CD14-positive monocyte (primary cell): ENCODE results near the gene ARMC9. TPM values are rescaled to one million over a fixed set of nuclear protein-coding genes. Genes with fewer than 3 reads are reported as not detected.

ENCODE experiments used
- DNase-seq, 3 donors: peaks; one replicate each; pipeline ENCODE4 v3.0.0-alpha.2; 2011 to 2022
- H2AFZ ChIP-seq: 2 replicates; pipeline ENCODE4 v1.6.0; 2012; ENCODE audit warnings: mild to moderate bottlenecking, low read depth, low read length, inconsistent platforms; ENCODE audit not compliant: insufficient read depth, poor library complexity, severe bottlenecking
- H3K27ac ChIP-seq, 2 donors: 1 replicate in 1 of 2; 2 replicates in 1 of 2; pipeline ENCODE4 v1.5.1; 2012 to 2013; ENCODE audit warnings: low read length in 2 of 2, control low read depth in 1 of 2, inconsistent platforms in 1 of 2, low read depth in 1 of 2, mild to moderate bottlenecking in 1 of 2
- H3K27me3 ChIP-seq, 2 donors: one replicate each; pipeline versions ENCODE4 v1.6.0 to v1.6.1; 2011 to 2013; ENCODE audit warnings: low read length in 2 of 2; ENCODE audit not compliant: control insufficient read depth in 2 of 2, insufficient read depth in 2 of 2
- H3K36me3 ChIP-seq, 2 donors: replicated peaks in 1 of 2; 1 replicate in 1 of 2; 2 replicates in 1 of 2; pipeline versions ENCODE4 v1.5.1 to v1.6.1; 2012 to 2013; ENCODE audit warnings: low read length in 2 of 2, control low read depth in 1 of 2, inconsistent platforms in 1 of 2, mild to moderate bottlenecking in 1 of 2; ENCODE audit not compliant: insufficient read depth in 2 of 2, control insufficient read depth in 1 of 2
- H3K4me1 ChIP-seq, 2 donors: 1 replicate in 1 of 2; 2 replicates in 1 of 2; pipeline versions ENCODE4 v1.5.1 to v1.6.1; 2012 to 2013; ENCODE audit warnings: low read length in 2 of 2, control low read depth in 1 of 2, inconsistent platforms in 1 of 2, mild to moderate bottlenecking in 1 of 2, moderate library complexity in 1 of 2; ENCODE audit not compliant: insufficient read depth in 2 of 2, control insufficient read depth in 1 of 2
- H3K4me2 ChIP-seq: replicated peaks from 2 replicates; pipeline ENCODE3; 2012; ENCODE audit warnings: low read length, moderate library complexity, mild to moderate bottlenecking; ENCODE audit not compliant: poor library complexity, severe bottlenecking; ENCODE audit errors: extremely low read depth
- H3K4me3 ChIP-seq, 3 experiments: fragments of 200-600 bp in 1 of 3; sonication (generic) in 1 of 3; replicated peaks in 1 of 3; 1 replicate in 2 of 3; 2 replicates in 1 of 3; pipeline ENCODE4 v1.5.1; 2011 to 2013; ENCODE audit warnings: low read length in 3 of 3, mild to moderate bottlenecking in 3 of 3, control low read depth in 2 of 3, low read depth in 2 of 3, inconsistent platforms in 1 of 3, moderate library complexity in 1 of 3
- H3K79me2 ChIP-seq: 2 replicates; pipeline ENCODE4 v1.6.0; 2012; ENCODE audit warnings: mild to moderate bottlenecking, control low read depth, inconsistent platforms, low read length, moderate library complexity; ENCODE audit not compliant: insufficient read depth
- H3K9ac ChIP-seq: 2 replicates; pipeline ENCODE4 v1.6.0; 2017; ENCODE audit warnings: low read length, mild to moderate bottlenecking; ENCODE audit not compliant: insufficient read depth, poor library complexity, severe bottlenecking
- H3K9me3 ChIP-seq, 2 donors: replicated peaks in 1 of 2; 1 replicate in 1 of 2; 2 replicates in 1 of 2; pipeline versions ENCODE4 v1.5.1 to v1.6.1; 2012 to 2013; ENCODE audit warnings: low read length in 2 of 2, control low read depth in 1 of 2; ENCODE audit not compliant: control insufficient read depth in 1 of 2, insufficient read depth in 1 of 2
- H4K20me1 ChIP-seq: 2 replicates; pipeline ENCODE4 v1.6.0; 2012; ENCODE audit warnings: mild to moderate bottlenecking, low read length, control low read depth, moderate library complexity; ENCODE audit not compliant: insufficient read depth
- H3K27ac Mint-ChIP-seq, 7 donors: one replicate each; pipeline ENCODE4 v1.8.0; 2020; ENCODE audit warnings: mild to moderate bottlenecking in 7 of 7, mixed read lengths in 7 of 7, moderate library complexity in 6 of 7, inconsistent platforms in 2 of 7
- H3K27me3 Mint-ChIP-seq, 3 donors: one replicate each; pipeline ENCODE4 v1.8.0; 2021 to 2022; ENCODE audit warnings: low read depth in 3 of 3, mild to moderate bottlenecking in 3 of 3, mixed read lengths in 3 of 3, moderate library complexity in 3 of 3, inconsistent platforms in 1 of 3
- H3K36me3 Mint-ChIP-seq, 2 donors: one replicate each; pipeline ENCODE4 v1.8.0; 2020; ENCODE audit warnings: mixed read lengths in 2 of 2, inconsistent platforms in 1 of 2, mild to moderate bottlenecking in 1 of 2
- H3K4me1 Mint-ChIP-seq: one replicate; pipeline ENCODE4 v1.8.0; 2020; ENCODE audit warnings: mild to moderate bottlenecking, mixed read lengths
- H3K4me3 Mint-ChIP-seq, 2 donors: one replicate each; pipeline ENCODE4 v1.8.0; 2020; ENCODE audit warnings: mild to moderate bottlenecking in 2 of 2, mixed read lengths in 2 of 2, moderate library complexity in 1 of 2
- H3K9me3 Mint-ChIP-seq, 7 donors: one replicate each; pipeline ENCODE4 v1.8.0; 2020 to 2022; ENCODE audit warnings: mixed read lengths in 7 of 7, mild to moderate bottlenecking in 6 of 7, moderate library complexity in 6 of 7, inconsistent platforms in 2 of 7
- WGBS: methylation state at CpG from one replicate; pipeline ENCODE4 v1.1.5; 2013; ENCODE audit warnings: missing lambda C conversion rate; ENCODE audit not compliant: insufficient coverage; 5-methylcytosine and 5-hydroxymethylcytosine counted together
- intact Hi-C, 2 donors: fragments of 100-400 bp; cut with micrococcal nuclease; formaldehyde crosslinking; loops; one replicate each; pipeline versions ENCODE4 v1.15.0 to v1.15.1; 2023
- polyA plus RNA-seq, 3 donors: library from polyadenylated mRNA; depleted of rRNA in 1 of 3; unstranded in 2 of 3; stranded (reverse) in 1 of 3; fragments of 300-500 nt in 2 of 3; fragments of >200 nt in 1 of 3; fragmentation: Illumina TruSeq in 2 of 3; gene quantifications; 1 replicate in 2 of 3; 2 replicates in 1 of 3; pipeline ENCODE4 v1.2.3, GENCODE V29; 2012 to 2021
- TF ChIP-seq, protein P1 (sequence below): fragments of 200-600 bp; IDR thresholded peaks from one replicate; pipeline ENCODE4 v1.8.0; 2022; ENCODE audit warnings: antibody characterized with exemption, mild to moderate bottlenecking

ARMC9 gene
- polyA plus RNA-seq, 3 donors = 0.07 to 0.27 TPM; not detected in 1

DNA sequence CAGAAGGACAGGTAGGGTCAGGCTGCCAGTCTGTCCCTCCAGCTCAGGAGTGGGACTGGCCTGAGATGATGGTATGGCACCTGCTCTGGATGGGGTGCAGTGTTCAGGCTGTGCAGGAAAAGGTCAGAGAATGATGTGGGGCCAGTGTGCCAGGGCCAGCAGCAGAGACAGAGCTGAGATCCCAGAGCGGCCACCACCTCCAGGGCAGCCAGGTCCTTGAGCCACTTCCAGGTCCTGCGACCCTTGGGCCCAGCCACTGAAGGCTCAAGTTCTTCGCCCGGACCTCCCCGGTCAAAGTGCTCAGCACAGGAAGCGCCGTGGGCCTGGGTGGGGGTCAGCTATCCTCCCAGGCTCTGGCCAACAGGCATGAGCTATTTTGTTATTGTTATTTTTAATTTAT, 12.1 kb upstream of the ARMC9 start:
- Histone ChIP-seq H3K4me3 (no peak overlapping the region), H3K4me1 (peaks cover 21 to 22% of the 10 kb centered on the region in 2 donors), H3K27ac (no peak overlapping the region), H3K9ac (no peak overlapping the region), H4K20me1 (no peaks in the 10 kb centered on the region), H3K9me3 (no peaks in the 10 kb centered on the region), H3K27me3 (peaks cover 0 to 13% of the 10 kb centered on the region in 2 donors), H3K4me2 (no peak overlapping the region), H3K36me3 (no peaks in the 10 kb centered on the region), H3K79me2 (no peaks in the 10 kb centered on the region), H2AFZ (no peak overlapping the region)
- H3K9me3 Mint-ChIP-seq = peaks cover 0 to 2% (median 0%) of the 10 kb centered on the region in 7 donors
- peaks cover 15 to 22% (median 18%) of the 10 kb centered on the region in 3 donors for H3K27me3 Mint-ChIP-seq
- no peak overlapping the region for H3K4me3 Mint-ChIP-seq
- H3K36me3 Mint-ChIP-seq = peaks cover 0 to 2% of the 10 kb centered on the region in 2 donors
- DNase-seq = no peak
- no peak overlapping the region for H3K27ac Mint-ChIP-seq
- peaks cover 24% of the 10 kb centered on the region for H3K4me1 Mint-ChIP-seq
- WGBS = 79% methylated on average over 5 of the region's 7 CpGs
- TF ChIP-seq, protein P1, sequence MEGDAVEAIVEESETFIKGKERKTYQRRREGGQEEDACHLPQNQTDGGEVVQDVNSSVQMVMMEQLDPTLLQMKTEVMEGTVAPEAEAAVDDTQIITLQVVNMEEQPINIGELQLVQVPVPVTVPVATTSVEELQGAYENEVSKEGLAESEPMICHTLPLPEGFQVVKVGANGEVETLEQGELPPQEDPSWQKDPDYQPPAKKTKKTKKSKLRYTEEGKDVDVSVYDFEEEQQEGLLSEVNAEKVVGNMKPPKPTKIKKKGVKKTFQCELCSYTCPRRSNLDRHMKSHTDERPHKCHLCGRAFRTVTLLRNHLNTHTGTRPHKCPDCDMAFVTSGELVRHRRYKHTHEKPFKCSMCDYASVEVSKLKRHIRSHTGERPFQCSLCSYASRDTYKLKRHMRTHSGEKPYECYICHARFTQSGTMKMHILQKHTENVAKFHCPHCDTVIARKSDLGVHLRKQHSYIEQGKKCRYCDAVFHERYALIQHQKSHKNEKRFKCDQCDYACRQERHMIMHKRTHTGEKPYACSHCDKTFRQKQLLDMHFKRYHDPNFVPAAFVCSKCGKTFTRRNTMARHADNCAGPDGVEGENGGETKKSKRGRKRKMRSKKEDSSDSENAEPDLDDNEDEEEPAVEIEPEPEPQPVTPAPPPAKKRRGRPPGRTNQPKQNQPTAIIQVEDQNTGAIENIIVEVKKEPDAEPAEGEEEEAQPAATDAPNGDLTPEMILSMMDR = no peak
- intact Hi-C loops = no loop called here

DNA sequence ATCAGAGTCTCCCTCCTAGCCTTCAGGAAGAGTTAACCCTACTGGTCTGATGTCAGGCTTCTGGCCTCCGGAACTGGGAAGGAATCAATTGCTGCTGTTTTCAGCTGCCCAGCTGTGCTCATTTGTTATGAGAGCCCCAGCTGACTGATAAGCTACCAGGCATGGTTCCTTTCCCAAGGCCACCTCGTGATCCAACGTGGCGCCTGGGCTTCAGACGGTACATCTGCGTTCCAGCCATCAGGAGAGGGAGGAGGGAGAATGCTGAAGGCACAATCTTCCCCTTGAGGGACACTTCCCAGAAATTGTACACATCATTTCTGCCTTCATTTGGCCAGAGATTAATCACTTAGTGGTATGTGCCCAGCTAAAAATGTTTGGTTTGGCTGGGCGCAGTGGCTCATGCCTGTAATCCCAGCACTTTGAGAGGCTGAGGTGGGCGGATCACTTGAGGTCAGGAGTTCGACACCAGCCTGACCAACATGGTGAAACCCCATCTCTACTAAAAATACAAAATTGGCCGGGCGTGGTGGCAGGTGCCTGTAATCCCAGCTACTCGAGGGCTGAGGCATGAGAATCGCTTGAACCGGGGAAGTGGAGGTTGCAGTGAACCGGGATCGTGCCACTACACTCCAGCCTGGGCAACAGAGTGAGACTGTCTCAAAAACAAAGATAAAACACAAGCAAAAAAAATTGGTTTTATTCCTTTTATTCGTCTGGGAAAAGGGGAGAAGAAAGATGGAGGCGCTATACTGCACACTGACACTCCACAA, 10.5 kb upstream of the ARMC9 start:
- H3K9ac ChIP-seq = no peak overlapping the region
- TF ChIP-seq, protein P1 = no peak
- peaks cover 0 to 2% of the 10 kb centered on the region in 2 donors for H3K36me3 Mint-ChIP-seq
- H3K27me3 Mint-ChIP-seq = peaks cover 24 to 26% (median 24%) of the 10 kb centered on the region in 3 donors
- no peak overlapping the region for H3K27ac Mint-ChIP-seq
- H3K4me3 Mint-ChIP-seq = no peak overlapping the region
- peaks cover 0 to under 1% (median 0%) of the 10 kb centered on the region in 7 donors for H3K9me3 Mint-ChIP-seq
- H3K4me1 ChIP-seq = peaks cover 5 to 6% of the 10 kb centered on the region in 2 donors
- no peak overlapping the region for H2AFZ ChIP-seq
- H3K4me3 ChIP-seq = no peak overlapping the region
- no peaks in the 10 kb centered on the region for H3K79me2 ChIP-seq
- no peak overlapping the region for H3K27ac ChIP-seq
- WGBS = 69% methylated on average over 3 of the region's 18 CpGs
- no peaks in the 10 kb centered on the region for H3K36me3 ChIP-seq
- DNase-seq = no peak
- H3K9me3 ChIP-seq = no peaks in the 10 kb centered on the region
- H3K27me3 ChIP-seq = peaks cover 0 to 13% of the 10 kb centered on the region in 2 donors
- intact Hi-C loops = no loop called here
- no peak overlapping the region for H3K4me2 ChIP-seq
- peaks cover 8% of the 10 kb centered on the region for H3K4me1 Mint-ChIP-seq
- H4K20me1 ChIP-seq = no peaks in the 10 kb centered on the region
